Adrenal gland (tissue), 5 donors: ENCODE results near the gene IMMP2L.

Source experiments
- POLR2A ChIP-seq, 2 donors: fragments of 450-650 bp; IDR thresholded peaks; one replicate each; pipeline ENCODE4 v1.6.1; 2017; ENCODE audit warnings: antibody characterized with exemption in 2 of 2, mild to moderate bottlenecking in 2 of 2, moderate library complexity in 1 of 2
- TF ChIP-seq, protein P1 (sequence below), 6 experiments: fragments of 450-650 bp in 4 of 6; fragments of 200-600 bp in 2 of 6; sonication (generic) in 1 of 6; IDR thresholded peaks; 1 replicate in 5 of 6; 2 replicates in 1 of 6; pipeline versions ENCODE4 v1.5.1 to v1.8.0; 2016 to 2021; ENCODE audit warnings: antibody characterized with exemption in 6 of 6, mild to moderate bottlenecking in 2 of 6, moderate library complexity in 1 of 6
- donor health status: DM: no; HTN: no; CAD: no.

DNA sequence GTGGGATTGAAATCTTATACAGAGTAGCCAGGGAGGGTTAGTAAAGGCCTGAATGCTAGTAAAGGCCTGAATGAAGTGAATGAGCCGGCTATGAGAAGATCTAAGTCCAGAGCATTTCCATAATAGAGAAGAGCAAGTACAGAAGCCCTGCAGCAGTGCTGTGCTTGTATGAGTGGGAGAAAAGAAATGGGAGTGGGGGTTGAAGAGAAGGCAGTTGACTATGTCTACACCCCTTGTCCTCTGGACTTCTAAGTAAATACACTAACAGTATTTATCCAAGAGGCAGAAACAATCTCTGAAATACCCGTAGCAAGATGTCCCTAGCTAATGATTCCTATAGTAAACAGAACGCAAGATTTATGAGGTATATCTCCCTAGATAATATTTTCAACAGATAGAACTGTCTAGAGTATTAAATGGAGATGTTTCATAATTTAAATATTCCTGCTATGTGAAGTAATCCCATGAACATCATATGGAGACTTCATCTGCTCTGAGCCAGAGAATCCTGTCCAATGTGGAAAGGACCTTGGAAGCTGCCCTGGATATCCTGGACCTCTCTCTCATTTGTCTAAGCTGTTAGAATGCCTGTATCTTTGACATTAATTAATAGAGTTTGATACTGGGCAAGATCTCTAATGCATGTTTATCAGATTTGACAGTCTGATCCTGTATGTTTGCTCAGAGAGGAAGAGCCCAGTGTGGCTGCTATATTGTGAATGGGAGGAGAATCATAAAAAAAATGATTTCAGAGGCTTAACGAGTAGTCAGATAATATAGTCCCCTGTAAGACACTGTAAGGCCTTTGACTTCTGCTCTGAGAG is 299.8 kb downstream of the IMMP2L start:
- TF ChIP-seq, protein P1, sequence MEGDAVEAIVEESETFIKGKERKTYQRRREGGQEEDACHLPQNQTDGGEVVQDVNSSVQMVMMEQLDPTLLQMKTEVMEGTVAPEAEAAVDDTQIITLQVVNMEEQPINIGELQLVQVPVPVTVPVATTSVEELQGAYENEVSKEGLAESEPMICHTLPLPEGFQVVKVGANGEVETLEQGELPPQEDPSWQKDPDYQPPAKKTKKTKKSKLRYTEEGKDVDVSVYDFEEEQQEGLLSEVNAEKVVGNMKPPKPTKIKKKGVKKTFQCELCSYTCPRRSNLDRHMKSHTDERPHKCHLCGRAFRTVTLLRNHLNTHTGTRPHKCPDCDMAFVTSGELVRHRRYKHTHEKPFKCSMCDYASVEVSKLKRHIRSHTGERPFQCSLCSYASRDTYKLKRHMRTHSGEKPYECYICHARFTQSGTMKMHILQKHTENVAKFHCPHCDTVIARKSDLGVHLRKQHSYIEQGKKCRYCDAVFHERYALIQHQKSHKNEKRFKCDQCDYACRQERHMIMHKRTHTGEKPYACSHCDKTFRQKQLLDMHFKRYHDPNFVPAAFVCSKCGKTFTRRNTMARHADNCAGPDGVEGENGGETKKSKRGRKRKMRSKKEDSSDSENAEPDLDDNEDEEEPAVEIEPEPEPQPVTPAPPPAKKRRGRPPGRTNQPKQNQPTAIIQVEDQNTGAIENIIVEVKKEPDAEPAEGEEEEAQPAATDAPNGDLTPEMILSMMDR (IDR thresholded peaks at IDR 0.05): no peak
- TF ChIP-seq POLR2A (IDR thresholded peaks at IDR 0.05): no peak
